RWPE1 (cell line): ENCODE results near the gene CYP24A1.
A peak's percentile ranks its signal among the peaks of the same experiment; 100 is the strongest.

ENCODE experiments used
- CTCF ChIA-PET: fragments of 350-600 bp; sonication (Branson Sonifier 250); formaldehyde crosslinking; extraction: SDS; loops from one replicate; lab custom pipeline; 2021; lab: Yijun Ruan, JAX
- POLR2A ChIA-PET: fragments of 400-600 bp; formaldehyde crosslinking; extraction: SDS; loops from one replicate; lab custom pipeline; 2020; ENCODE audit warnings: antibody characterized with exemption; ENCODE audit not compliant: low non-redundant PET; lab: Yijun Ruan, JAX
- DNase-seq: peaks from one replicate; pipeline ENCODE4 v3.0.0; 2012; ENCODE audit warnings: low spot score
- H3K27ac ChIP-seq: fragments of 450-650 bp; 2 replicates; pipeline ENCODE4 v1.5.1; 2017
- TF ChIP-seq, protein P1 (sequence below): fragments of 450-650 bp; conservative IDR thresholded peaks from 2 replicates; pipeline ENCODE4 v1.5.1; 2017; ENCODE audit warnings: low read depth, mild to moderate bottlenecking

Gene CYP24A1

DNA sequence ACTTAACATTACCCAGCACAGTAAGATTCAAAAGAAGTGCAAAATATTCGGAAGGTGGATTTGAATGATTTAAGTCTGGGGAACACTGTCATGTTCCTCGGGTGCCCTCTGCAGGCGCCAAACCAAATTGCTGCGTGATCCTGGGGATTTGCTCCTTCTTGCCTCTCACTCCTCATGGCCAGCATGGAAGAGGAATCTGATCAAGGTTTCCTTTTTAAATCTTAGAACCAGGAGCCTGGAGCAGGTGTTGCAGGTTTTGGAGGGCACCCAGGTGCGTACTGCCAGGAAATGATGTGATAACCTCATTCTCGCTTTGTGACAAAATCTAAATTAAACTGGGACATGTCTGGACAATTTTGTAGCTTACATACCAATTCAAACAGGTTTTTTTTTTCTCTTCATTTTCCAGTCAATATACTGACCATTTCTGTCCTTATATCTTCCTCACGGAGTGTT lies 26.0 kb upstream of the CYP24A1 start:
- H3K27ac ChIP-seq: no peak overlapping the region
- TF ChIP-seq, protein P1, sequence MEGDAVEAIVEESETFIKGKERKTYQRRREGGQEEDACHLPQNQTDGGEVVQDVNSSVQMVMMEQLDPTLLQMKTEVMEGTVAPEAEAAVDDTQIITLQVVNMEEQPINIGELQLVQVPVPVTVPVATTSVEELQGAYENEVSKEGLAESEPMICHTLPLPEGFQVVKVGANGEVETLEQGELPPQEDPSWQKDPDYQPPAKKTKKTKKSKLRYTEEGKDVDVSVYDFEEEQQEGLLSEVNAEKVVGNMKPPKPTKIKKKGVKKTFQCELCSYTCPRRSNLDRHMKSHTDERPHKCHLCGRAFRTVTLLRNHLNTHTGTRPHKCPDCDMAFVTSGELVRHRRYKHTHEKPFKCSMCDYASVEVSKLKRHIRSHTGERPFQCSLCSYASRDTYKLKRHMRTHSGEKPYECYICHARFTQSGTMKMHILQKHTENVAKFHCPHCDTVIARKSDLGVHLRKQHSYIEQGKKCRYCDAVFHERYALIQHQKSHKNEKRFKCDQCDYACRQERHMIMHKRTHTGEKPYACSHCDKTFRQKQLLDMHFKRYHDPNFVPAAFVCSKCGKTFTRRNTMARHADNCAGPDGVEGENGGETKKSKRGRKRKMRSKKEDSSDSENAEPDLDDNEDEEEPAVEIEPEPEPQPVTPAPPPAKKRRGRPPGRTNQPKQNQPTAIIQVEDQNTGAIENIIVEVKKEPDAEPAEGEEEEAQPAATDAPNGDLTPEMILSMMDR: peak; percentile 100
- POLR2A ChIA-PET: no interaction called here
- peak; percentile 84 for DNase-seq
- CTCF ChIA-PET: interaction anchor here (0.6 to 6.1 kb wide), 34 partner anchors 9 to 1842 kb away, joined by 3 to 126 read pairs (median 3); partner anchors contain the start of genes CYP24A1 and PFDN4

- no peak for DNase-seq
- no peak overlapping the region for H3K27ac ChIP-seq
- CTCF ChIA-PET: interaction anchor here (0.6 to 6.1 kb wide), 21 partner anchors 9 to 822 kb away, joined by 3 to 126 read pairs (median 4); partner anchors contain the start of gene PFDN4
- TF ChIP-seq, protein P1: no peak
- POLR2A ChIA-PET: no interaction called here
These were observed 25.5 kb upstream of the CYP24A1 start for GRCh38 chr20:54199283-54199682.

DNA sequence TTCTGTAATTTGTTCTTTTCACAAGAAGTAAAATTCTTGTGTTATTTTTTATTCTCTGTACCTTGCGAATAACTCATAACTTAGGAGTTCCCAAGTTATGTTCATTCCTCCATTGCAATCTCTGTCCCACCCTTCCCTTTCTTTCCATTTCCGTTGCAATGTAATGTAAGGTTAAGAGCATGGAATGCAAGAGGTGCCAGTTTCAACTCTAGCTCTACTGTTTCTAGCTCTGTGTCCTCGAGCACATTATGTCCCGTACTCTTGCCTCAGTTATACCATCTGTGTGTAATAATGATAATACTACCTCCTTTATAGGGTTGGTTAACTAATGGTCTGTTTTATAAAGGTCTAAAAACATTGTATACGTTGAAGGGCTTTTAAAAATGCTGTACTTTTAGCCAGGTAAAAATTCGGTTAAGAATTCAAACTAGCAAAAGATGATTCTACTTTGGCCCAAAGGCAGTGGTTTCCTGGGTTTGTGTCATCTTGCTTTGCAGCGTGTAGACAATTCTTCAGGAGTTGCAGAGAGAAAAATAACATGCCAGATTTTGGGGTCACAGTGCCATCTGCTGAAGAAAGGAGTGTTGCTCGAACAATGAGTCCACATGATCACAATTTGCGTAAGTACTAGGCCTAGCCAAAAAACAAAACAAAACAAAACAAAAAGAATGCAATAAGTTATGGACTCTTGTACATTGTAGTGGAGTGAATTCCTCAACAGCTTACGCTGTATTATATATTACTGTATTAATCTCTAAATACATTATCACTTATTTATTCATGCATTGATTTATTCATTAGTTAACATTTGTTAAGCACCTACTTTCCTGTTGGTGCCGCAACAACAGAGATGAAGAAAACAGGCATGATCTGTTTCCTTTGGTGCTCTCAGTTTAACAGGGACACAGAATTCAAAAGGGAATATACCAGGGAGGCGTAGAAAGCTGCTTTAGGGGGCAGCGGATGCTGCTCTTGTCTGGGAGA lies 24.1 kb upstream of the CYP24A1 start:
- no peak overlapping the region for H3K27ac ChIP-seq
- peak; percentile 78 for DNase-seq
- TF ChIP-seq, protein P1: peak; percentile 92
- POLR2A ChIA-PET: no interaction called here
- CTCF ChIA-PET: interaction anchor here (0.5 to 6.1 kb wide), 13 partner anchors 10 to 448 kb away, joined by 3 to 126 read pairs (median 4); partner anchors contain the start of gene PFDN4

- no peak for DNase-seq
- H3K27ac ChIP-seq: no peak overlapping the region
- ChIA-PET CTCF (interaction anchor here (0.6 to 1.5 kb wide), 3 partner anchors 69 to 317 kb away, joined by 3 to 10 read pairs (median 5); no protein-coding TSS in a partner anchor), POLR2A (no interaction called here)
- TF ChIP-seq, protein P1: no peak
These were observed 22.0 kb upstream of the CYP24A1 start for GRCh38 chr20:54195483-54196472.

GRCh38 chr20:54194724-54195438 lies 21.1 kb upstream of the CYP24A1 start:
- CTCF ChIA-PET: interaction anchor here (0.6 to 1.5 kb wide), 4 partner anchors 15 to 318 kb away, joined by 3 to 10 read pairs (median 4); no protein-coding TSS in a partner anchor
- POLR2A ChIA-PET: no interaction called here
- TF ChIP-seq, protein P1: no peak
- peak; percentile 51 for DNase-seq
- no peak overlapping the region; the same call in 1 of the 2 replicates for H3K27ac ChIP-seq
